RWPE2 (cell line): ENCODE measurements around the gene PARVB.

ENCODE experiments used
- ATAC-seq: fragments of 200-7000 bp; cut with Tn5 transposase; 3 replicates; pipeline ENCODE4 v1.9.1; 2021; ENCODE audit warnings: low read depth
- DNase-seq: peaks from one replicate; pipeline ENCODE4 v3.0.0-alpha.2; 2020; ENCODE audit warnings: low spot score
- H3K27ac ChIP-seq: fragments of 450-650 bp; 2 replicates; pipeline ENCODE4 v1.5.1; 2017; ENCODE audit warnings: mild to moderate bottlenecking; ENCODE audit not compliant: poor library complexity, severe bottlenecking
- H3K27me3 ChIP-seq: fragments of 250-450 bp; sonication (Bioruptor Pico); 2 replicates; pipeline ENCODE4 v1.5.1; 2021; ENCODE audit warnings: mild to moderate bottlenecking, moderate library complexity; ENCODE audit not compliant: insufficient read depth, poor library complexity, severe bottlenecking
- H3K36me3 ChIP-seq: fragments of 250-450 bp; sonication (Bioruptor Pico); 2 replicates; pipeline ENCODE4 v1.5.1; 2020; ENCODE audit warnings: low read depth, mild to moderate bottlenecking, moderate library complexity
- H3K4me1 ChIP-seq: fragments of 250-450 bp; sonication (Bioruptor Pico); 2 replicates; pipeline ENCODE4 v1.5.1; 2021; ENCODE audit warnings: mild to moderate bottlenecking, moderate library complexity; ENCODE audit not compliant: insufficient read depth, poor library complexity, severe bottlenecking
- H3K4me3 ChIP-seq: fragments of 250-450 bp; sonication (Bioruptor Pico); 2 replicates; pipeline ENCODE4 v1.5.1; 2021; ENCODE audit warnings: mild to moderate bottlenecking, moderate library complexity; ENCODE audit not compliant: severe bottlenecking
- H3K9me3 ChIP-seq: fragments of 250-450 bp; sonication (Bioruptor Pico); 2 replicates; pipeline ENCODE4 v1.5.1; 2021; ENCODE audit warnings: mild to moderate bottlenecking, moderate library complexity; ENCODE audit not compliant: severe bottlenecking
- TF ChIP-seq, protein P1 (sequence below): fragments of 450-650 bp; IDR thresholded peaks from one replicate; pipeline ENCODE4 v1.5.1; 2017; ENCODE audit warnings: mild to moderate bottlenecking, moderate library complexity; ENCODE audit not compliant: poor library complexity, severe bottlenecking

PARVB gene

DNA sequence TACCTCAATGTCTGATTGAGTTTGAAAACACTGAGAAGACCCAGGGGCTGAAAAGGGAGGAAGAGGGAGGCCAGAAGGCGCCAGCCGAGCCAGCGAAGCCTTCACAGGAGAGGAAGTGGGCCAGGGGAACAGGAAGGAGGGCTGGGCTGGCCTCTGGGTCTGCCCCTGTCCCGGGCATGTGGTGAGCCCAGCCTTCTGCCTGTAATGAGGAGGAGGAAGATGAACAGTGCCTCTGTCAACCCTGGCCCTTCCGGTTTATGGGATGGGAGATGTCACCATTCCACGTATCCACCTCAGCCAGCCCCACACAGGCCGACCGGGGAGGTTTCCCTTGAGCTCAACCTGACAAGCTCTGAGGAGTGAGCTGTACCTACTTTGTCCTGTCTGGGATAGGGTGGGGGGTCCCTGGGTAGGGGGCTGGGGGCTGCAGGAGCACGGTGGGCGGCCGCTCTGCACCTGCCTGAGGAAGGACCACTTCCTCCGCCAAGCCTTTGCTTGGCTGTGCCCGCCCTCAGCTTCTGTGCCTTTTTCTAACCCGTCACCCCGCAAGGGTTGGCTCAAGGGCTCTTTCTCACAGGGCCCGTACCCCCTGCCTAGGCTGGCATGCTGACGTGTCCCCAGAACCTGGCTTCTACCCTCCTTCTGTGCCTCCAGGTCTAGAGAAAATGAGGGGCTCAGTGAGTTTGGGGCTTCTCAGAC is 158.6 kb downstream of the PARVB start:
- H3K27me3 ChIP-seq = peaks cover 40% of the 10 kb centered on the region
- DNase-seq = no peak
- no peaks in the 10 kb centered on the region for H3K4me1 ChIP-seq
- no peaks in the 10 kb centered on the region for H3K9me3 ChIP-seq
- no peak for ATAC-seq
- H3K27ac ChIP-seq = no peak overlapping the region
- H3K36me3 ChIP-seq = no peaks in the 10 kb centered on the region
- no peak overlapping the region for H3K4me3 ChIP-seq
- TF ChIP-seq, protein P1, sequence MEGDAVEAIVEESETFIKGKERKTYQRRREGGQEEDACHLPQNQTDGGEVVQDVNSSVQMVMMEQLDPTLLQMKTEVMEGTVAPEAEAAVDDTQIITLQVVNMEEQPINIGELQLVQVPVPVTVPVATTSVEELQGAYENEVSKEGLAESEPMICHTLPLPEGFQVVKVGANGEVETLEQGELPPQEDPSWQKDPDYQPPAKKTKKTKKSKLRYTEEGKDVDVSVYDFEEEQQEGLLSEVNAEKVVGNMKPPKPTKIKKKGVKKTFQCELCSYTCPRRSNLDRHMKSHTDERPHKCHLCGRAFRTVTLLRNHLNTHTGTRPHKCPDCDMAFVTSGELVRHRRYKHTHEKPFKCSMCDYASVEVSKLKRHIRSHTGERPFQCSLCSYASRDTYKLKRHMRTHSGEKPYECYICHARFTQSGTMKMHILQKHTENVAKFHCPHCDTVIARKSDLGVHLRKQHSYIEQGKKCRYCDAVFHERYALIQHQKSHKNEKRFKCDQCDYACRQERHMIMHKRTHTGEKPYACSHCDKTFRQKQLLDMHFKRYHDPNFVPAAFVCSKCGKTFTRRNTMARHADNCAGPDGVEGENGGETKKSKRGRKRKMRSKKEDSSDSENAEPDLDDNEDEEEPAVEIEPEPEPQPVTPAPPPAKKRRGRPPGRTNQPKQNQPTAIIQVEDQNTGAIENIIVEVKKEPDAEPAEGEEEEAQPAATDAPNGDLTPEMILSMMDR = no peak

DNA sequence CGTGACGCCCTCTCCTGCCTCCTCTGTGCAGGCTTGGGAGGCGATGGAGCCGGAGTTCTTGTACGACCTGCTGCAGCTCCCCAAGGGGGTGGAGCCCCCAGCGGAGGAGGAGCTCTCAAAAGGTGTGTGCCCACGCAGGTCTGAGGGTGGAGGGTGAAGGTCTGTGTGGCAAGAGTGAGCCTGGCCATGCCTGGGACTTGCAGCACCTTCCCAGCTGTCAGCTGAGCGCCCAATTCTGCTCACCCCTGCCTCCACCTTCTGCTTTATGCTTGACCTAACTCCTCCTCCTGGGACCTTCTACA is 159.1 kb downstream of the PARVB start:
- TF ChIP-seq, protein P1 = no peak
- Histone ChIP-seq H3K27me3 (peaks cover 40% of the 10 kb centered on the region), H3K9me3 (no peaks in the 10 kb centered on the region), H3K27ac (no peak overlapping the region), H3K4me3 (no peak overlapping the region), H3K4me1 (no peaks in the 10 kb centered on the region), H3K36me3 (no peaks in the 10 kb centered on the region)
- ATAC-seq (no peak), DNase-seq (no peak)

DNA sequence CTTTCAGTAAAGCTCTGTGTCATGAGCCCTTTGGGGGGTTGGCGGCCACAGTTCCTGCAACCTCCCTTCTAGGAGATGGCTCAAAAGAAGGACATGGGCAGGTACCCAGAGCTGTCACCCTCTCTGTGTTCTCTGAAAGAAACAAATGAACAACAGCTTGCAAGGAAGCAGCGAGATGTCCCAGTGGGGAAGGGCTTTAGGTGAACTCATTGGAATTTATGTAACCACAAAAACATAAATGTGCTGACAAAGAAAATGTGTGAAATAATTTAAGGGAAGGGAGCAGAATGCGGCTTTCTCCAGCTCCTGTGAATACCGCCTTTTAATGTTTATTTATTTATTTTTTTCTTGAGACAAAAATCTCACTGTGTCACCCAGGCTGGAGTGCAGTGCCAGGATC is 159.9 kb downstream of the PARVB start:
- DNase-seq = no peak

DNA sequence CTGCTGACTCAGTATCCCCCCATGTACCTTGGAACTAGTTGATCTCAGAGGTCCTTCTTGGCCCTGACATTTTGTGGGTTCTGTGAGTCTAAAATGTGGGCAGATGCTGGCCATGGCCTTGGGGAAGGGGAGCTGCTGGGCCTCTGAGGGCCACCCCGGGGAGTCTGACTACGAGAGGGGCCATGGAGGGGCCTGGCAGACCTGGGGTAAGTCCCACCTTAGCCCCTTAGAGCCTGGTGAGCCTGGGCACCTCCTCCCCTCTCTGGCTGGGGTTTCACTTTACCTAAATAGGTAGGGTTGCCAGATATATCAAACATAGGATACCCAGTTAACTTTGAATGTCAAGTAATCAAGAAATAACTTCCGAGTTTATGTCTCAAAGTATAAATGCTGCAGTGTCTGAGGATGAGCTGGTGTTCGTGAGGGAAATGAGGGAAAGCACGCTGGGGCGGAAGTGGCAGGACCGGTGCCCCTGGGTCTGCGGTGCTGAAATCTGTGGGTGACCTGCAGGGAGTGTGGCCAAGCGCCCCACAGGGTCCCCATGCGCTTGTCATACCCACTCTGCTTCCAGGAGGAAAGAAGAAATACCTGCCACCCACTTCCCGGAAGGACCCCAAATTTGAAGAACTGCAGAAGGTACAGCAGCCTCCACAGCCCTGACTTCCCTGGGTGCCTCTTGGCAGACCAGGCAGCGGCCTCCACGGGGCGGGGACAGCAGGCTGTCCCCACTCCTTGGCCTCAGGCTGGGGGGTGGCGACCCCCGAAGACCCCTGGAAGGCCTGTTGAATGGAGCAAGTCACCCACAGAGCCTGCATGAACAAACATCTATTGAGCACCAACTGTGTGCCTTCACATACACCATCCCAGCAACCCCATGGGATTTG is 161.4 kb downstream of the PARVB start:
- ATAC-seq (no peak), DNase-seq (no peak)
- H3K36me3 ChIP-seq = no peaks in the 10 kb centered on the region
- peaks cover 26% of the 10 kb centered on the region for H3K27me3 ChIP-seq
- H3K9me3 ChIP-seq = no peaks in the 10 kb centered on the region
- TF ChIP-seq, protein P1 = no peak
- H3K27ac ChIP-seq = no peak overlapping the region
- no peak overlapping the region for H3K4me3 ChIP-seq
- H3K4me1 ChIP-seq = no peaks in the 10 kb centered on the region

More for the DNA sequence above, 159.9 kb downstream of the PARVB start:
- Histone ChIP-seq H3K27ac (no peak overlapping the region), H3K9me3 (no peaks in the 10 kb centered on the region), H3K4me1 (no peaks in the 10 kb centered on the region), H3K27me3 (peaks cover 40% of the 10 kb centered on the region), H3K4me3 (no peak overlapping the region), H3K36me3 (no peaks in the 10 kb centered on the region)
- TF ChIP-seq, protein P1 = no peak
- no peak for ATAC-seq

DNA sequence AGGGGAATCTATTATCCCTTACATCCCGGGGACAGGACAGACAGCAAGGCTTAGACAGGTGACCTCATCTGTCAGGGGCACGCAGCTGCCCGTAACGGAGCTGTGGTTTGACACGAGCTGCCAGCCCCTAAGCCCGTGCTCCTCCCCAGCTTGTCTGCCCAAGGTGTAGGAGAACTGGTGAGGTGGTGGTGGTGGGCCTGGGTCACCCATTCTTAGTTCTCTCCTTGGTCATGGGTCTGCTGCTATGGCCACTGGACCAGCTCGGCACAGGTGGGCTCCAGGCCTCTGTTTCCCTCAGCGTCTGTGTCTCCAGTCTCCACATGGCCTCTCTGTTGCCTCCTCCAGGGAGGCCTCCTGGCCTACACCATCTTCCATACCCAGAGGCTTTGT is 162.0 kb downstream of the PARVB start:
- Histone ChIP-seq H3K27me3 (peaks cover 19% of the 10 kb centered on the region), H3K4me1 (no peaks in the 10 kb centered on the region), H3K36me3 (no peaks in the 10 kb centered on the region), H3K27ac (no peak overlapping the region), H3K9me3 (no peaks in the 10 kb centered on the region), H3K4me3 (no peak overlapping the region)
- TF ChIP-seq, protein P1 = no peak
- DNase-seq (no peak), ATAC-seq (no peak)
